CD14-positive monocyte (primary cell): ENCODE measurements around the gene HS1BP3. TPM values are rescaled to one million over a fixed set of nuclear protein-coding genes. Genes with fewer than 3 reads are reported as not detected.

Experiments
- DNase-seq, 3 donors: peaks; one replicate each; pipeline ENCODE4 v3.0.0-alpha.2; 2011 to 2022
- H2AFZ ChIP-seq: 2 replicates; pipeline ENCODE4 v1.6.0; 2012; ENCODE audit warnings: mild to moderate bottlenecking, low read depth, low read length, inconsistent platforms; ENCODE audit not compliant: insufficient read depth, poor library complexity, severe bottlenecking
- H3K27ac ChIP-seq, 2 donors: 1 replicate in 1 of 2; 2 replicates in 1 of 2; pipeline ENCODE4 v1.5.1; 2012 to 2013; ENCODE audit warnings: low read length in 2 of 2, control low read depth in 1 of 2, inconsistent platforms in 1 of 2, low read depth in 1 of 2, mild to moderate bottlenecking in 1 of 2
- H3K27me3 ChIP-seq, 2 donors: one replicate each; pipeline versions ENCODE4 v1.6.0 to v1.6.1; 2011 to 2013; ENCODE audit warnings: low read length in 2 of 2; ENCODE audit not compliant: control insufficient read depth in 2 of 2, insufficient read depth in 2 of 2
- H3K36me3 ChIP-seq, 2 donors: replicated peaks in 1 of 2; 1 replicate in 1 of 2; 2 replicates in 1 of 2; pipeline versions ENCODE4 v1.5.1 to v1.6.1; 2012 to 2013; ENCODE audit warnings: low read length in 2 of 2, control low read depth in 1 of 2, inconsistent platforms in 1 of 2, mild to moderate bottlenecking in 1 of 2; ENCODE audit not compliant: insufficient read depth in 2 of 2, control insufficient read depth in 1 of 2
- H3K4me1 ChIP-seq, 2 donors: 1 replicate in 1 of 2; 2 replicates in 1 of 2; pipeline versions ENCODE4 v1.5.1 to v1.6.1; 2012 to 2013; ENCODE audit warnings: low read length in 2 of 2, control low read depth in 1 of 2, inconsistent platforms in 1 of 2, mild to moderate bottlenecking in 1 of 2, moderate library complexity in 1 of 2; ENCODE audit not compliant: insufficient read depth in 2 of 2, control insufficient read depth in 1 of 2
- H3K4me2 ChIP-seq: replicated peaks from 2 replicates; pipeline ENCODE3; 2012; ENCODE audit warnings: low read length, moderate library complexity, mild to moderate bottlenecking; ENCODE audit not compliant: poor library complexity, severe bottlenecking; ENCODE audit errors: extremely low read depth
- H3K4me3 ChIP-seq, 3 experiments: fragments of 200-600 bp in 1 of 3; sonication (generic) in 1 of 3; replicated peaks in 1 of 3; 1 replicate in 2 of 3; 2 replicates in 1 of 3; pipeline ENCODE4 v1.5.1; 2011 to 2013; ENCODE audit warnings: low read length in 3 of 3, mild to moderate bottlenecking in 3 of 3, control low read depth in 2 of 3, low read depth in 2 of 3, inconsistent platforms in 1 of 3, moderate library complexity in 1 of 3
- H3K79me2 ChIP-seq: 2 replicates; pipeline ENCODE4 v1.6.0; 2012; ENCODE audit warnings: mild to moderate bottlenecking, control low read depth, inconsistent platforms, low read length, moderate library complexity; ENCODE audit not compliant: insufficient read depth
- H3K9ac ChIP-seq: 2 replicates; pipeline ENCODE4 v1.6.0; 2017; ENCODE audit warnings: low read length, mild to moderate bottlenecking; ENCODE audit not compliant: insufficient read depth, poor library complexity, severe bottlenecking
- H3K9me3 ChIP-seq, 2 donors: replicated peaks in 1 of 2; 1 replicate in 1 of 2; 2 replicates in 1 of 2; pipeline versions ENCODE4 v1.5.1 to v1.6.1; 2012 to 2013; ENCODE audit warnings: low read length in 2 of 2, control low read depth in 1 of 2; ENCODE audit not compliant: control insufficient read depth in 1 of 2, insufficient read depth in 1 of 2
- H4K20me1 ChIP-seq: 2 replicates; pipeline ENCODE4 v1.6.0; 2012; ENCODE audit warnings: mild to moderate bottlenecking, low read length, control low read depth, moderate library complexity; ENCODE audit not compliant: insufficient read depth
- H3K27ac Mint-ChIP-seq, 7 donors: one replicate each; pipeline ENCODE4 v1.8.0; 2020; ENCODE audit warnings: mild to moderate bottlenecking in 7 of 7, mixed read lengths in 7 of 7, moderate library complexity in 6 of 7, inconsistent platforms in 2 of 7
- H3K27me3 Mint-ChIP-seq, 3 donors: one replicate each; pipeline ENCODE4 v1.8.0; 2021 to 2022; ENCODE audit warnings: low read depth in 3 of 3, mild to moderate bottlenecking in 3 of 3, mixed read lengths in 3 of 3, moderate library complexity in 3 of 3, inconsistent platforms in 1 of 3
- H3K36me3 Mint-ChIP-seq, 2 donors: one replicate each; pipeline ENCODE4 v1.8.0; 2020; ENCODE audit warnings: mixed read lengths in 2 of 2, inconsistent platforms in 1 of 2, mild to moderate bottlenecking in 1 of 2
- H3K4me1 Mint-ChIP-seq: one replicate; pipeline ENCODE4 v1.8.0; 2020; ENCODE audit warnings: mild to moderate bottlenecking, mixed read lengths
- H3K4me3 Mint-ChIP-seq, 2 donors: one replicate each; pipeline ENCODE4 v1.8.0; 2020; ENCODE audit warnings: mild to moderate bottlenecking in 2 of 2, mixed read lengths in 2 of 2, moderate library complexity in 1 of 2
- H3K9me3 Mint-ChIP-seq, 7 donors: one replicate each; pipeline ENCODE4 v1.8.0; 2020 to 2022; ENCODE audit warnings: mixed read lengths in 7 of 7, mild to moderate bottlenecking in 6 of 7, moderate library complexity in 6 of 7, inconsistent platforms in 2 of 7
- CTCF ChIP-seq: fragments of 200-600 bp; IDR thresholded peaks from one replicate; pipeline ENCODE4 v1.8.0; 2022; ENCODE audit warnings: antibody characterized with exemption, mild to moderate bottlenecking
- WGBS: methylation state at CpG from one replicate; pipeline ENCODE4 v1.1.5; 2013; ENCODE audit warnings: missing lambda C conversion rate; ENCODE audit not compliant: insufficient coverage; 5-methylcytosine and 5-hydroxymethylcytosine counted together
- intact Hi-C, 2 donors: fragments of 100-400 bp; cut with micrococcal nuclease; formaldehyde crosslinking; loops; one replicate each; pipeline versions ENCODE4 v1.15.0 to v1.15.1; 2023
- polyA plus RNA-seq, 3 donors: library from polyadenylated mRNA; depleted of rRNA in 1 of 3; unstranded in 2 of 3; stranded (reverse) in 1 of 3; fragments of 300-500 nt in 2 of 3; fragments of >200 nt in 1 of 3; fragmentation: Illumina TruSeq in 2 of 3; gene quantifications; 1 replicate in 2 of 3; 2 replicates in 1 of 3; pipeline ENCODE4 v1.2.3, GENCODE V29; 2012 to 2021

Gene HS1BP3
- polyA plus RNA-seq, 3 donors, result 45.1 to 48.9 (median 45.4) TPM

DNA sequence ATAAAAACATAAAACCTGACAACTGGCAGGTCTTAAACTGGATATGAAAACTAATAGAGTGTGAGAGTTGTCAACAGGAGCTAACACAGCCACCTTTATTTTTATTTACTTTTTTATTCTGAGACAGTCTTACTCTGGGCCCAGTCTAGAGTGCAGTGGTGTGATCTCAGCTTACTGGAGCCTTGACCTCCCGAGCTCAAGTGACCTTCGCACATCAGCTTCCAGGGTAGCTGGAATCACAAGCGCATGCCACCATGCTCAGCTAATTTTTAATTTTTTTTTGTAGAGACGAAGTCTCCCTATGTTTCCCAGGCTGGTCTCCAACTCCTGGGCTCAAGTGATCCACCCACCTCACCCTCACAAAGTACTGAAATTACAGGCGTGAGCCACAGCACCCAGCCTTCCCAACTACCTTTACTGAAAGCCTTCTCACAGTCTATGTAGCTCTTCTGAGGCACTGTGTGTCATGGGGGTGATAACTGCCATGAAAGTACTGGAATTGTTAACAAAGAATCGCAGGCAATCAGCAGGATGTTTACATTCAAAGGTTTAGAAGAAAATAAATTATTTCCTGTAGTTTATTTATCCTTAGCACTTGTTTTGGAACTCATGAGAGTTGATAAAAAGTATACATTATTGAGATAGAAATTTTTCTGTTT, 40.3 kb upstream of the HS1BP3 start:
- Histone ChIP-seq H3K79me2 (no peaks in the 10 kb centered on the region), H4K20me1 (no peaks in the 10 kb centered on the region), H3K4me2 (no peak overlapping the region), H3K9ac (no peak overlapping the region), H3K4me3 (no peak overlapping the region), H3K27ac (no peak overlapping the region), H3K9me3 (no peaks in the 10 kb centered on the region), H2AFZ (no peak overlapping the region), H3K4me1 (no peaks in the 10 kb centered on the region), H3K27me3 (no peaks in the 10 kb centered on the region), H3K36me3 (peaks cover 0 to 22% of the 10 kb centered on the region in 2 donors)
- no peak for TF ChIP-seq CTCF
- no peaks in the 10 kb centered on the region for H3K27me3 Mint-ChIP-seq
- 100% methylated on average over 4 of the region's 6 CpGs for WGBS
- H3K9me3 Mint-ChIP-seq, result peaks cover 0 to 5% (median 0%) of the 10 kb centered on the region in 7 donors
- H3K4me1 Mint-ChIP-seq, result no peaks in the 10 kb centered on the region
- peaks cover 23 to 34% of the 10 kb centered on the region in 2 donors for H3K36me3 Mint-ChIP-seq
- H3K4me3 Mint-ChIP-seq, result no peak overlapping the region
- intact Hi-C loops, result no loop called here
- no peak for DNase-seq
- H3K27ac Mint-ChIP-seq, result no peak overlapping the region

DNA sequence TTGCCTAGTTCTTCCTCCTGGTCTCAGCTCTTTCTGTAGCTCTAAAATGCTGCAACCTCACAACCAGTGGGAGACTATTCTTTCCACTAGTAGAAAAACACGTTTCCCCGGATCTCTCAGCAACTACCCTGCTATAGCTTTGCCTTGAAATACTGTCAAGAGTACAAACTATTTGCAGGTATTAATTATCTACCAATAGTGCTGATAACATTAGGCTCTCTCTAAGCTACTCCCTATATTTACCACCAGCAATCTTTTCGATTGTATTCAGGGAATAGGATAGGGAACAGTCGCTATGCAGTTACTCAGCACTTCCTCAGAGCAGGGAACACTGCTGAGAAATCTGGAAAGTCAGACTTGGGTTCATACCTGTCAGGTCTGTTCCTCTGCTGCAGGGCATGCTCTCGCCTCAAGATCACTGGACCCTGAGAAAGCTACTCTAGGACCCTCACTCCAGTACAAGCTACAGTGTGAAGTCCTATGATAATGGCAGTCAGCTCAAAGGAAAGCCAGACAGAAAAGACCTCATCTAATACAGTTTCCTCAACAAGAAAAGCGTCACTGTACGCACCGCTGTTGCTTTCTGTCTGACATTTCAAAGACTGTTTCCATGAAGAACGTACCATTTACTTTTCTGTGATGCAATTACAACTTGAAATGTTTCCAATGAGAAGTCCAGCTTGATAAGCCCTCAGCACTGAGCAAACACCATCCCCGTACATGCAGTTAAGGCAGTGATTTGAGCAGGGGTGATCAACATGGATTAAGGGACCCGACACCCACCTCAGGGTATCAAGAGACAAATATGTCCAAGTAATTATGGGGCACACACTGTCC, 38.7 kb upstream of the HS1BP3 start:
- Histone ChIP-seq H3K9ac (no peak overlapping the region), H3K79me2 (no peaks in the 10 kb centered on the region), H3K36me3 (peaks cover 0 to 36% of the 10 kb centered on the region in 2 donors), H3K4me3 (no peak overlapping the region), H4K20me1 (no peaks in the 10 kb centered on the region), H3K27me3 (no peaks in the 10 kb centered on the region), H2AFZ (no peak overlapping the region), H3K9me3 (no peaks in the 10 kb centered on the region), H3K27ac (no peak overlapping the region), H3K4me2 (no peak overlapping the region), H3K4me1 (no peaks in the 10 kb centered on the region)
- 86% methylated on average over 7 of the region's 11 CpGs for WGBS
- Mint-ChIP-seq H3K27me3 (no peaks in the 10 kb centered on the region), H3K36me3 (peaks cover 24 to 31% of the 10 kb centered on the region in 2 donors), H3K4me1 (no peaks in the 10 kb centered on the region), H3K9me3 (peaks cover 0 to 5% (median 0%) of the 10 kb centered on the region in 7 donors), H3K4me3 (no peak overlapping the region), H3K27ac (peak overlapping the region in 1 of 7 donors; percentile 39)
- intact Hi-C loops, result no loop called here
- TF ChIP-seq CTCF, result no peak
- no peak for DNase-seq
